GM18870 (cell line): Measurements from ENCODE around the gene RSPRY1.
"Not testable (repeated sequence)": the region's sequence is repeated elsewhere in the genome, so short reads cannot be mapped to it uniquely, and the experiment has no call there.

Experiments
- ATAC-seq: cut with Tn5 transposase; IDR thresholded peaks from one replicate; pipeline ENCODE4 v1.9.1; 2021; ENCODE audit warnings: moderate library complexity; ENCODE audit not compliant: unreplicated experiment

Gene RSPRY1

GRCh38 chr16:57185446-57185944, 634 bp upstream of the RSPRY1 start:
- peak; percentile 45 for ATAC-seq

- no peak for ATAC-seq
Observed at GRCh38 chr16:57186872-57187854, 1.0 kb downstream of the RSPRY1 start.

GRCh38 chr16:57187902-57188710, 2.0 kb downstream of the RSPRY1 start:
- not testable (repeated sequence) for ATAC-seq

- no peak for ATAC-seq
Observed at GRCh38 chr16:57188711-57189002, 2.5 kb downstream of the RSPRY1 start.

DNA sequence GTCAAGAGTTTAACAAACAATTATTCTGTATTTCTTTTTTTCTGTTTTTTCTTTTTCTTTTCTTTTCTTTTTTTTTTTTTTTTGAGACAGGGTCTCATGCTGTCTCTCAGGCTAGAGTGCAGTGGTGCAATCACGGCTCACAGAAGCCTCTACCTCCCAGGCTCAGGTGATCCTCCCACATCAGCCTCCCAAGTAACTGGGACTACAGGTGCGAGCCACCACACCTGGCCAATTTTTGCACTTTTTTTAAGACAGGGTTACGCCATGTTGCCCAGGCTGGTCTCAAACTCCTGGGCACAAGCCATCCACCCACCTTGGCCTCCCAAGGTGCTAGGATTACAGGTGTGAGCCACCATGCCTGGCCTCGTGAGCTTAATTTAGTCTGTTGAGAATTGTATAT, 3.4 kb downstream of the RSPRY1 start:
- not testable (repeated sequence) for ATAC-seq

- ATAC-seq, result no peak
Observed at GRCh38 chr16:57190136-57190535, 4.0 kb downstream of the RSPRY1 start.

DNA sequence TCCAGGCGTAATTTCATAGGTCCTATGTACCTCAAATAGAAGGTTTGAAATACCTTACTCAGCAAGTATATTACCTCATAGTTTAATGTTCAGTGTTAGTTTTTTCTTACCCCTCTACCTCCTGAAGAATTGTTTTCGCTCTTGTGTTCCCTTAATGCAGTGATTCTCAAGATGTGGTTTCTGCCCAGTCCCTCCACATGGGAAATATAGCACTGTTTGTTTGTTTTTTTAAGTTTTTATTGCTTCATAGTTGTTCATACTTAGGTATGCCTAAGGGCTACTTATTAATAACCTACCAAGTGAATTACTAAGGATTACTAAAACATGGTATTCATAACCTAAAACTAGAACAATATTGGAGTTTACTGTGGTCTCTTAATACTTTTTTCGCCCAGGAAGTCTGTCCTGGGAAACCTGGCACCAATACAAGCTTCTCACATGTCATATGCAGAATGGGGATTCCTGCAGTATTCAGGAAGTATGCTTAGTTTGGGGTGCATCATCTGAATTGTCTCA, 5.0 kb downstream of the RSPRY1 start:
- ATAC-seq, result no peak

GRCh38 chr16:57192146-57192545, 6.0 kb downstream of the RSPRY1 start:
- no peak for ATAC-seq

GRCh38 chr16:57192720-57193486, 6.8 kb downstream of the RSPRY1 start:
- ATAC-seq, result no peak

- ATAC-seq, result no peak
Observed at GRCh38 chr16:57194512-57194911, 8.4 kb downstream of the RSPRY1 start.

GRCh38 chr16:57196286-57196685, 10.2 kb downstream of the RSPRY1 start:
- no peak for ATAC-seq

DNA sequence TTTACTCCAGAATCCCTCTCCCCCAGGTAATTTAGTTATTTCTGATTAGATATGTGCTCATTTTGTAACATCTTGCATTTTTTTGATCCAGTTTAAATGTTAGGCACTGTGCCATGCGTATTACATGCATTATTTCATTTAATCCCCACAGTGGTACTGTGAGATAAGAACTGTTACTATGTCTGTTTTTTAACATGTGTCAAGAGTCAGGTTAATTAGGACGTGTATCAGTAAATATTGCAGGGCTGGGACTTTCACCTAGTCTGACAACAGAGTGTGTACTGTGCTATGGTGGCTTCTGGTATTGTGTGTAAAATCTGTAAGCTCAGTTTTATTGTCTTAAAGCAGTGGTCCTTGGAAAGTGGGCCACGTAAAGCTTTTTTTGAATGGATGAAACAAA, 10.6 kb downstream of the RSPRY1 start:
- ATAC-seq, result no peak

DNA sequence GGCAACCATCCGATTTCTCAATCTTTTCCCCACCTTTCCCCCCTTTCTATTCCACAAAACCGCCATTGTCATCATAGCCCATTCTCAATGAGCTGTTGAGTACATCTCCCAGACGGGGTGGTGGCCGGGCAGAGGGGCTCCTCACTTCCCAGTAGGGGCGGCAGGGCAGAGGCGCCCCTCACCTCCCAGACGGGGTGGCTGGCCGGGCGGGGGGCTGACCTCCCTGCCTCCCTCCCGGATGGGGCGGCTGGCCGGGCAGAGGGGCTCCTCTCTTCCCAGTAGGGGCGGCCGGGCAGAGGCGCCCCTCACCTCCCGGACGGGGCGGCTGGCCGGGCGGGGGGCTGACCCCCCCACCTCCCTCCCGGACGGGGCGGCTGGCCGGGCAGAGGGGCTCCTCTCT, 14.2 kb downstream of the RSPRY1 start:
- ATAC-seq, result not testable (repeated sequence)

DNA sequence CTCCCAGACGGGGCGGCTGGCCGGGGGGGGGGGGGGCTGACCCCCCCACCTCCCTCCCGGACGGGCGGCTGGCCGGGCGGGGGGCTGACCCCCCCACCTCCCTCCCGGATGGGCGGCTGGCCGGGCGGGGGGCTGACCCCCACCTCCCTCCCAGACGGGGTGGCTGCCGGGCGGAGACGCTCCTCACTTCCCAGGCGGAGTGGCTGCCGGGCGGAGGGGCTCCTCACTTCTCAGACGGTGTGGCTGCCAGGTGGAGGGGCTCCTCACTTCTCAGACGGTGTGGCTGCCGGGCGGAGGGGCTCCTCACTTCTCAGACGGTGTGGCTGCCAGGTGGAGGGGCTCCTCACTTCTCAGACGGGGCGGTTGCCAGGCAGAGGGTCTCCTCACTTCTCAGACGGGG, 14.8 kb downstream of the RSPRY1 start:
- ATAC-seq, result not testable (repeated sequence)

DNA sequence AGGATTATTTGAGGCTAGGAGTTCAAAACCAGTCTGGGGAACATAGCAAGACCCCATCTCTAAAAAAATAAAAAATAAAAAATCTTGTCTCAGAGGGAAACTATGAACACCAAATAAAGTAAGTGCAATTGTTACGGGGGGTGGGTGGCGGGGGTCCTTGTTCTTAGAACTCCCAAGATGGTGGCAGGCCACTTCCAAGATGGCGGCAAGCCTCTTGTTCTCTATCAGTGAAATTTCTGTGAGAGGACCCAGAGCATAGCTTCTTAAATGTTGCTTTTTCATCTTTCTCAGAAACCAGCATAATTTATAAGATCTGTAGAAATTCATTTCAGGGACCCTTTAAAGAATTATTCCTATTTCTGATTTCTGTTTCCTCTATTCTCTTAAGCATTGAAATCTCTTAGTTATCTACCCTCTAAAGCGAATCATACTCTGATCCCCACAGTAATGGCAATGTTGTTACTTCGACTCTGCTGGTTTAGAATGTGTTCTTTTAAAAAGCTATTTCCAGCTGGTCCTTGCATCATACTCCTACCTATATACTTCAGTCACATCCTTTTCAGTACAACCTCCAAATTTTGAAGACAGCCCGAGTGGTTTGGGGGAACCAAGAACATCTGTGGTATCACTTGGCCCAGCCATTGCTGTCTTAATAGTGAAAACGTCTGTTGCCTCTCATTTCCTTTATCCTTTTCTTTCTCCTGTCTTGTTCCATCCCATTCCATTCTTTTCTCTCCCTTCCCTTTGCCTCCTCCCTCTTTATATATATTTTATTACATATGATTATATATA, 16.2 kb downstream of the RSPRY1 start:
- no peak for ATAC-seq

DNA sequence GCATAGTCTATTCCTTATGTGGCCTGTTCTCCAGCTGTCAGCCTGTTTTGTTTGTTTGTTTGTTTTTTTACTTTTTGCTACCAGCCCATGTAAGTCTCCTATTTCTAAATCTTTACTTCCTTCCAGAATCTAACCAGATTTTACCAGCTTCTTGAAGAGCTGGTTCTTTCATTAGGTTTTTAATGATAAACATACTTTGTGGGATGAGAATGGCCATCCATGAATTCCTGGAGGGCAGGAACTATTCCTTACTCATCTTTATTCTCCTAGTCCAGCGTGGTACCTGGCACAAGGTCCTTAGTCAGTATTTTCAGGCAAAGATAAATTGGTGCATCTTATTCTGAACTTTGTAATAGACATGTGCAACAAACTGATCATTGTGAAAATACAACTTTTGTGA, 17.3 kb downstream of the RSPRY1 start:
- ATAC-seq, result no peak

- ATAC-seq, result no peak
Observed at GRCh38 chr16:57204675-57205074, 18.5 kb downstream of the RSPRY1 start.

GRCh38 chr16:57208926-57209325, 22.8 kb downstream of the RSPRY1 start:
- no peak for ATAC-seq

GRCh38 chr16:57209780-57210179, 23.7 kb downstream of the RSPRY1 start:
- no peak for ATAC-seq

DNA sequence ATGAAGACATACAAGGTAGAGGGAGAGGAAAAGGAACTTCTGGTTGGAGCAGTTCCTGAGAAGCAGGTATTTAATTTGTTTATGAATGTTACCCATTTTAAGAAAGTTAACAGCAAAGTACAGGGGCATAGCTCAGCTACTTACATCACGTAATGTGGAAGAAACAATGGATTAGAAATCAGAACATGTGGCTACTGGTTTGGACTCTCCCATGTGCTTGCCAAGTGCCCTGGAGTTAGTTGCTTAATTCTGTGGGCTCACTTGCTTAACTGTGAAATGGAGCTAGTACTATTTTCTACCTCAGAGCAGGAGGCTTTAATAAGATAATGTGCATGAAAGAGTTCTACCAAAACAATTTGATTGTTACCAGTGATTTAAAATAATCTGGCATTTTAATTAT, 27.3 kb downstream of the RSPRY1 start:
- ATAC-seq, result no peak
